HG03342 (cell line): ENCODE data around the gene KPNA6.
A peak's percentile ranks its signal among the peaks of the same experiment; 100 is the strongest.
"Not testable (repeated sequence)": the region's sequence is repeated elsewhere in the genome, so short reads cannot be mapped to it uniquely, and the experiment has no call there.

Experiments used
- ATAC-seq: cut with Tn5 transposase; IDR thresholded peaks from one replicate; pipeline ENCODE4 v1.9.1; 2021; ENCODE audit warnings: mild to moderate bottlenecking, moderate library complexity; ENCODE audit not compliant: unreplicated experiment

KPNA6 gene

DNA sequence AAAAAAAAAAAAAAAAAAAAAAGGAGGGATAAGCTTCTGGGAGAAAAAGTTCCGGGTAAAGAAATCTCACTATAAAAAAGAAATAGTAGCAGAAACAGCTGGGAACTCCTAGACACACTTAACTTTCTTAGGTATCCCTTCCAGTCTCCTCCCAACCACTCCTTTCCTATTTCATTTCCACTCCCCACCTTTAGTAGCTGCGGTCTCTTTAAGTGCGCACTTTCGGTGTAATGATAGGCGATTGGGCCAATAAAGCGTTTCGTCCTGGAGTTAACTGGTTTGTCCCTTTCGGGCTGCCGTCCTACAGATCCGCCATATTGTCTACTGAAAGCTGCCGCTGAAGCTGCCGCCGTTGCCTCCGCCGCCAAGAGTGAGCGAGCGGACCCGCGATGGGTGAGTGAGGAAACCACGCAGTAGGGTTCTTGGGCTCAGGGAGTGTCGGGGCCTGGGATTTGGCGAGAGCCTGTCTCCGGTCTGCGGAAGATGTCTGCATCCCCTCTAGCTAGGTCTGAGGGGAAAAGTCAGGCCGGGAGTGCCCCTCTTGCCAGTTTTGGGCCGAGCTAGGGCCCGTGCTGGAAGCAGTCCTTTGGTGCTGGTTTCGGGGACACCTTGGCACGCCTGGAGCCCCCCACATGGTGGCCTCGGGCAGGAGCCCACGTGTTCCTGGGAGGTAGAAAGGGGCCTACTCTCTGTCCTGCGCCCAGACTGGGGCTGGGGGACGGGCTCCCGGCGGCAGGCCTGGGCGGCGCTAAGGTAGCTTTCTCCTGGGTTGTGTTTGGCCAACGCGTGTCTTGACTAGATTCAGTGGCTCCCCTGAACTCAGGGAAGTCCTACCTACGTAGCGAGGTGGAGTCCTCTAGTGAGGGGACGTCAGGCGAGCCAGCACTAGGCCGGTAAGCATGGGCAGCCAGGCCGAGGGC, at the start of gene KPNA6:
Gene KPNA6, plus strand, starts transcription at position 315 of the 920 bp plus-strand sequence. Its CDS starts 75 bp downstream, at position 390.
- peak; percentile 59 for ATAC-seq

DNA sequence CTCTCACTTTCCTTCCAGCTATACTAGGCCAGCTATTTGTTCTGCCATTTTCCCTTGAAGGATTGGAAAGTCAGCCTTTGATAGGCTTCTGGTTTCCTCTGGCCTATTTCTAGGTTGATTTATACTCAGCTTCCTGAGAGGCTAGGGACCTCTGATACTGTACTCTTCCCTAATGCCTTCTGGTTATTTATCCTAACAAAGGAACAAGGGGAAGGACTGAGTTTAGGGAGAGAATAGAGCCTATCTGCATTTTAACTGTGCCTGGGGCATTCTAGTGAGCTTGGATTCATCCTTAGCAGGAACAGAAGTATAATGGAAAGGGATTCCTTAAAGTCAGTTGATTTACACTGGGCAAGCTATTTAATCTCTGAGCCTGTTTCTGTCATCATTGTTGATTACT, 46.9 kb upstream of the KPNA6 start:
- no peak for ATAC-seq

DNA sequence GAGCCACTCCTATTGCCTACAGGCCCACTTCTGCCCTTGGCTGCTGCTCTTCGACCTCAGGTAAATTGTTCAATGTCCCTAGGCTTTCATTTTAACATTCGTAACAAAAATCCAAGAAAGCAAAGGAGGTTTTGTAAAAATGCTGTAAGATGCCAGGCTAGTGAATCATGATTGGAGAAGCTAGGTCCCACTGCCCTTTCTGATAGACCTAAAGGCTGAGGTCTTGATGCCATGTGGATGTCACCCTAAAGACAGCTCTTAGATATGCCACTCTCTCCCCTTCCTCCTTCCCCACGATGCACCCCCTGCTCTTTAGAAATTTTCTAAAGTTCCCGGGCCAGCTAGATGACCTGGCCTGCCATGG, 45.0 kb upstream of the KPNA6 start:
- no peak for ATAC-seq

DNA sequence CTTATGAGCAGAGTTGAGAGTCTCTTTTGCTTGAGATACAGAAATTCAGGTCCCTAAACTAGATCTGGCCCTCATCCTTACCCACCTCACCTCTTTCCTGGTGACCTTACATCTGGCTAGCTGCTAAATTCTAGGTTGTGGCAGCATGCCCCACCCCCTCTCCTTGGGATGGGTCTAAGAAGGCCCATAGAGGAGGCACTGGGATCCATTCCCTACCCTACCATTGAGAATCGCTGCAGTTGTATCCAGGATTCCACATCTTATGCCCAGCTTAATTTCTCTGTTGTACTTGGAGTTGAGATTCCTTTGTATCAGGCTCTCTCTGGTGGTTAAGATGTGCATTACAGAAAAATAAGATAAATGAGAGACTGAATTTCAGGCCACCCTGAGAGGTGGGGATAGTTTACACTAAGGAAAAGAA, 44.6 kb upstream of the KPNA6 start:
- no peak for ATAC-seq

DNA sequence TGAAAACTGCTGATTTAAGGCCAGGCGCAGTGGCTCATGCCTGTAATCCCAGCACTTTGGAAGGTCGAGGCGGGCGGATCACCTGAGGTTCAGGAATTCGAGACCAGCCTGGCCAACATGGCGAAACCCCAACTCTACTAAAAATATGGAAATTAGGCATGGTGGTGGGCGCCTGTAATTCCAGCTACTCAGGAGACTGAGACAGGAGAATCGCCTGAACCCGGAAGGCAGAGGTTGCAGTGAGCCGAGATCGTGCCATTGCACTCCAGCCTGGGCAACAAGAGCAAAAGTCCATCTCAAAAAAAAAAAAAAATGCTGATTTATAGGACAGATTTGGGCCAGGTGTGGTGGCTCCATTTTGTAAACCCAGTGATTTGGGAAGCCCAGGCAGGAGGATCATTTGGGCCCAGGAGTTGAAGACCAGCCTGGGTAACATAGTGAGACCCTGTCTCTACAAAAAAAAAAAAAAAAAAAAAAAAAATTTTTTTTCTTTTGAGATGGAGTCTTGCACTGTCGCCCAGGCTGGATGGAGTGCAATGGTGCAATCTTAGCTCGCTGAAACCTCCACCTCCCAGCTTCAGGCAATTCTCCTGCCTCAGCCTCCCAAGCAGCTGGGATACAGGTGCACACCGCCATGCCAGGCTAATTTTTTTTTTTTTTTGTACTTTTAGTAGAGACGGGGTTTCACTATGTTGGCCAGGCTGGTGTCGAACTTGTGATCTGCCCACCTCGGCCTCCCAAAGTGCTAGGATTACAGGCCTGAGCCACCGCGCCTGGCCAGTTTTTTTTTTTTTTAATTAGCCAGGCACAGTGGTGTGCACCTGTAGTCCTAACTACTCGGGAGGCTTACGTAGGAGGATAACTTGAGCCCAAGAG, 42.0 kb upstream of the KPNA6 start:
- not testable (repeated sequence) for ATAC-seq

DNA sequence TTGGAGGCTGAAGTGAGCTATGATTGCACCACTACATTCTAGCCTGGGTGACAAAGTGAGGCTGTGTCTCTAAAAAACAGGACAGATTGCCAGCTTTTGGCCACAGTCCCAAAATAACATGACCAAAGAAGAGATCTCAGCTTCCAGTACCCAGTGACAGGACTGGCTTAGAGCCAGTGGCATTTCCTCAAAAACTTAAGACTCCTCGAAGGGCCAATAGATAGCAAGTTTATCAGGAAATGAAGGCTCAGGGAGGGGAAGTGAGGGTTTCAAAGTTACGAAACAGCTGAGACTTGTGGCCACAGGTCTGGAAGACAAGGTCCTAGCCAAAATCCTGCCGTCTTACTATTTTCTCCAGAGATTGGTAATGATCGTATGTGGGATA, 41.4 kb upstream of the KPNA6 start:
- no peak for ATAC-seq

DNA sequence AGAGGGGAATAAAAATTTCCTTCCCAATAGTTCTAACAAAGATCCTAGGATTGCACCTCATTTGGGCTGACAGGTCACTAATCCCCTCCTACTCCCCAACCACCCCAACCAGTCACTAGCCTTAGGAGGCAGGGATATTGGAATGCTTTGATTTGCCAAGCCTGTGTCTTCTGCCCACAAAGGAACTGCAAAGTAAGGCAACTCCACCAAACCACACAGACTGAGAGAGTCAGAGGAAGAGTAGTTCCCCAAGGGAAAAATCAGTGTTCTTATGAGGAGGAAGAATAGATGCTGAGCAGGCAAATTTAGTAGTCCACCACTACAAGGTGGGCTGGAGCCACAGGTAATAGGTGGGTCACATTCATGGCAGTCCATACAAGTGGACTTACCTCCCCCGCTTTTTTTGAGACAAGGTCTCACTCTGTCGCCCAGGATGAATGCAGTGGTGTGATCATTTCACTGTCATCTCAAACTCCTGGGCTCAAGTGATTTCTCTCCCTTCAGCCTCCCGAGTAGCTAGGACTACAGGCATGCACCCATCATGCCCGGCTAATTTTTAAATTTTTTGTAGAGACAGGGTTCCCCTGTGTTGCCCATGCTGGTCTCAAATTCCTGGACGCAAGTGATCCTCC, 38.8 kb upstream of the KPNA6 start:
- no peak for ATAC-seq

DNA sequence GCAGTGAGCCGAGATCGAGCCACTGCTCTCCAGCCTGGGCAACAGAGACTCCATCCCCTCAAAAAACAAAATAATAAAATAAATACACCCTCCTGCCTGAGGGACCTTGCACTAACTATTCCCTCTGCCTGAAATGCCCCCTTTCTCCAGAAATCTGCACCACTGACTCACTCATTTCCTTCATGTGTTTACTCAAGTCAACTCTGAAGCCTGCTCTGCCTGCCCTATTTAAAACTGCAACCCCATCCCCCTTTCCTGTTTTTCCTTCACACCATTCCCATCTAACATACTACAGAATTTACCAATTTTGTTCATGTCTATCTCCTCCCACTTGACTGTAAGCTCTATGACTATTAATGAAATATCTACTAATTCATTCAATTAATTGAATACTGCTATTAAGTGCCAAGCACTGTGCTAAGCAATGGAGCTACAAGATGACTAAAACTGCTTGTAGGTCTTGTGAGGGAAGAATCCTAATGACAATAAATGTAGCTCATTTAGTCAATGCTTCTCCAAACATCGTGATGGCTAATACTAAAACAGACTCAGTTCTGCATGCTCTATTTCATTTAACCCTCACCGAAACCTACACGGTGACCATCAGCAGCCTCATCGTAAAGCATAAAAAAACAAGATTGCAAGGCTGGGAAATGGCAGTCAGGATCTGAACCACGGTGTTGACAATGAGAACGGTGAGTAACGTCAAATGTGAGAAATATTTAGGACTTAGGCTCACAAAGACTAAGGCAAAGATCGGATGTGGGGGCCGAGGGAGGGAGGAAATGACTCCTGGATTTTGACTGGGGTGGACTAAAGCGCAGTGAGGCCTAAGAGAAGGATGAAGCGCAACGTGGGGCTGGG, 35.9 kb upstream of the KPNA6 start:
- no peak for ATAC-seq

DNA sequence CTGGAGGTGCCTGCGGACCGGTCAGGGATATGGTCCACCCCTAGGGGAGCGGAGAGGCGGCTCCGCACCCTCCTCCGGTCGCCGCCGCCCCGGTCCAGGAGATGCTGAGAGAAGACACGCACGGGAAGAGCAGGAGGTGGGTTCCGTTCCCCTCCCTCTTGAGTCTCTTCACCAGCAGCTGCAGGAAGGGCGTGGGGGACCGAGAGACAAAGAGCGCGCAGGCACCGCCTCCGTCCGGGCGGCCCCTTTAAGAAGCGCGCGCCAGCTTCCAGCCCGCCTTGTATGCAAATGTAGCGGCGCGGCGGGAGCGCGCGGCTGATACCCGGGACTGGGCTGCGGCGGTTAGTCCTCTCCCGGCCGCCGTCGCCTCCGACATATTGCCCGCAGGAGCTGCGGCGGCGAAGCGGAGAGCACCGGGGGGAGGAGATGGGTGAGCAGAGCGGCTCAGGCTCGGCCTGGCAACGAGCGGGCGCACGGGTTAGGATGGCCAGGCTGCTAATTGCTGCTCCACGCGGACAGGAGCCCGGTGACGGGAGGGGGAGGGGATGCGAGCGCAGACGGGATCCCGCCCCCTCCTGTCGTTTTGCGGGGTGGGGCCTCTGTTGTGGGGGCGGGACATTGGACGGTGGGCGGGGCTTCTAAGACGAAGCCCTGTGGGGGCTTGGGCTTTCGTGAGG, 35.1 kb upstream of the KPNA6 start, which contains the start of gene TMEM39B:
Gene TMEM39B, plus strand, starts transcription at position 318 of the 677 bp plus-strand sequence. Its CDS starts 109 bp downstream, at position 427.
- ATAC-seq: peak; percentile 76

DNA sequence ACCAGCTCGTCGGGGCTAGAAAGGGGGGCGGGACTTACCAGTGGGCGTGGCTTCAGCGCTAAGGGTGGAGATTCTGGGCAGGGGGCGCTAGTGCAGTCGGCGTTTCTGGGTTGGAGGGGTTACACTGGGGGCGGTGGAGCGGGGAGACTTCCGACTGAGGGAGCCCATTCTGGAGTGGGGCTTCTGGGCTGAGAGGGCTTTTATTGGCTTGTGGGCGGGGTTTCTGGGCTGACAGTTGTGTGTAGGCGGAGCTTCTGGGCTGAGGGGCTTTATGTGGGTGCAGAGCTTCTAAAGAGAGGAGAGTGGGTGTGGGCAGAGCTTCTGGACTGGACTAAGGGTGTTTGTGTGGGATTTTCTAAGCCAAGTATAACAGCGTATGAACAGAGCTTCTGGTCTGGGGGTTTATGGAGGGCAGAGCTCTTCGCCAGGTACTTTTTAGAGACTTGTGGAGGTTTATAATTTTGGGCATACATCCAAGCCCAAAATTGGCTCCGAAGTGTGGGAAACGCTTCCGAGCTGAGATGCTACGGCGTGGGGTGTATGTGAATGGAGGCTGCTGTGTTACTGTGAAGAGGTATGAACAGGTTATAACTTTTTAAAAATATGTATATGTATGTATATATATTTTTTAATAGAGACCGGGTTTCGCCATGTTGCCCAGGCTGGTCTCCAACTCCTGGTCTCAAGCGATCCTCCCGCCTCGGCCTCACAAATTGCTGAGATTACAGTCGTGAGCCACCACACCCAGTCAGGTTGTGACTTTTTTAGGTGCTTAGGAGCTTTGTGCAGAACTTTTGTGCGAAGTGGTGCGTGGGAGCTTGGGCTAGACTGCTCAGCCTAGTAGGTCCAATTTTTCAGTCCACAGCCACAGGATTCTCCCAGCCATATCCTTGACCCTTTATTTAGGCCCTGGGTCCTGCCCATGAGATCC, 34.3 kb upstream of the KPNA6 start:
- ATAC-seq: no peak

DNA sequence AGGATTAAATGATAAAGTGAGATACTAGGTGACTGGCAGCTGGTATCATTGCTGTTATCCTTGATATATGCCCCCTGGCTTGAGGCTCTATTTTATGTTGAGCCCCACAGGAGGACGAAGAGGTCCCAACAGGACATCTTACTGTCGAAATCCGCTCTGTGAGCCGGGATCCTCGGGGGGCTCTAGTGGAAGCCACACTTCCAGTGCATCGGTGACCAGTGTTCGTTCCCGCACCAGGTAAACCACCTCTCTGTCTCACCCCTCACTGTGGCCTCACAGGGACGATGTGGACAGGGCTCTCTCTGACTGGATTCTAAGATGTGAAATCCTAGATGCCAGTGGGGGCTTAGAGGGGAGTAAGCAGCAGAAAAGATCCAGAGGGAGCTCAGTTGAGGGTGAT, 33.0 kb upstream of the KPNA6 start:
- no peak for ATAC-seq

DNA sequence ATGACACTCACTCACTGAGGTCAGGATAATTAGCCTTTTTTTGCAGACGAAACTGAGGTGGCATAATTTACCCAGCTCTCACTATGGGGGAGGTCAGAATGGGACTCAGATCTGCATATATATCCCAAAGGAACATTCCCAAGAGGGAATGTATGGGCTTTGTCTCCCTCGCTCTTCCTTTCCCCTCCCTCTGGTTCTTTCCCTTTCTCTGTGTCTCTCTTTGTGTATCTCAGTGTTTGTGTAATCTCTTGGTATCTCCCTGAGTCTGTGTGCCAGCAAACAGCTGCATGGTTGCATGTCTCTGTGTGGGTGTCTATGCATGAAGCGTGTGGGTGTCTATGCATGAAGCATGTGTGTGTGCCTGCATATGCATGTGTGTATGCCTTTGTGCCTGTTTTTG, 30.4 kb upstream of the KPNA6 start:
- no peak for ATAC-seq

DNA sequence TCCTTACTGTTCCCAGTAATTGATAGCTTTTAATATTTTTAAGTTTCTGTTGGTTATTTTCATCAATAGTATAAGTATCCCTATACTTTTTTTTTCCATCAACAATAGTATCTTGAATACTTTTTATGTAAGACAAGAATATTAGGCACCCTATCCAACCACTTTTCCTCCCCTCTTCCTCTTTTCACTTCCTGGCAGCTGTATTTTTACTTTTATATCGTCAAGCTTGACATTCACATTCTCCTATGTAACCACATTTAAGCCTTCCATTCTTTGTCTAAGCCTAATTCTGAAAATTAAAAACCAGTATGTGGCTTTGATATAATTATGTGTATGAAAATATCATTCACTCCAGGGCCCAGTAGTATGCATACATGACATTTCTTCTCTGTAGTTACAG, 25.8 kb upstream of the KPNA6 start:
- no peak for ATAC-seq

DNA sequence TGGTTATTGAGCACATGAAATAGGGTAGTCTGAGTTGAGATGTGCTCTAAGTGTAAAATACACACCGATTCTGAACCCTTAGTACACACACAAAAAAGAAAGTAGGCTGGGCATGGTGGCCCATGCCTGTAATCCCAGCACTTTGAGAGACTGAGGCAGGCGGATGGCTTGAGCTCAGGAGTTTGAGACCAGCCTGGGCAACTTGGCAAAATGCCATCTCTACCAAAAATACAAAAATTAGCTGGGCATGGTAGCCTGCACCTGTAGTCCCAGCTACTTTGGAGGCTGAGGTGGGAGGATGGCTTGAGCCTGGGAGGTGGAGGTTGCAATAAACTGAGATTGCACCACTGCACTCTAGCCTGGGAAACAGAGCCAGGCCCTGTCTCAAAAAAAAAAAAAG, 21.5 kb upstream of the KPNA6 start:
- not testable (repeated sequence) for ATAC-seq

DNA sequence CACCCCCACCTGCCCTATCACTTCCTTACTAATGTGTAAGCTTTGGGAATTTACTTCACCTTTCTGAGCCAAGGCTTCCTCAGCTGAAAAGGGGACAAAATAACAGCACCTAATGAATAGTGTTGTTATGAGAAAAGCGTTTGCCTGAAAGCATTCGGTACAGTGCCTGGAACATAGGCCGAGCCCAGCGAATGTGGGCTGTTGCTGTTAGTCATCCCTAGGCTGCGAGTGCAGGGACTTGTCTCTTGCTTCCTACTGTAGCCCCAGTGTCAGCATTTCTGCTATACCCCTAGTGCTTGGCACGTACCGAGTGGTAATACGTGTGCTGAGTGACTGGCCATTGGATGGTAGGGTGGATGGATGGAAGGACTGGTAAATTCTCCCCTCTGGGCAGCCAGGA, 16.7 kb upstream of the KPNA6 start:
- no peak for ATAC-seq

DNA sequence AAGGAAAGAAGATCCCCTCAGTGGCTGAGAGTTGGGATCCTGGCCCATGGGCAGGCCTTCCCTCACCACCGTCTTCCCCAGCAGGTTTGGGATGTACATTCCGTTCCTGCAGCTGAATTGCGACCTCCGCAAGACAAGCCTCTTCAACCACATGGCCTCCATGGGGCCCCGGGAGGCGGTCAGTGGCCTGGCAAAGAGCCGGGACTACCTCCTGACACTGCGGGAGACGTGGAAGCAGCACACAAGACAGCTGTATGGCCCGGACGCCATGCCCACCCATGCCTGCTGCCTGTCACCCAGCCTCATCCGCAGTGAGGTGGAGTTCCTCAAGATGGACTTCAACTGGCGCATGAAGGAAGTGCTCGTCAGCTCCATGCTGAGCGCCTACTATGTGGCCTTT, 16.3 kb upstream of the KPNA6 start:
- no peak for ATAC-seq

DNA sequence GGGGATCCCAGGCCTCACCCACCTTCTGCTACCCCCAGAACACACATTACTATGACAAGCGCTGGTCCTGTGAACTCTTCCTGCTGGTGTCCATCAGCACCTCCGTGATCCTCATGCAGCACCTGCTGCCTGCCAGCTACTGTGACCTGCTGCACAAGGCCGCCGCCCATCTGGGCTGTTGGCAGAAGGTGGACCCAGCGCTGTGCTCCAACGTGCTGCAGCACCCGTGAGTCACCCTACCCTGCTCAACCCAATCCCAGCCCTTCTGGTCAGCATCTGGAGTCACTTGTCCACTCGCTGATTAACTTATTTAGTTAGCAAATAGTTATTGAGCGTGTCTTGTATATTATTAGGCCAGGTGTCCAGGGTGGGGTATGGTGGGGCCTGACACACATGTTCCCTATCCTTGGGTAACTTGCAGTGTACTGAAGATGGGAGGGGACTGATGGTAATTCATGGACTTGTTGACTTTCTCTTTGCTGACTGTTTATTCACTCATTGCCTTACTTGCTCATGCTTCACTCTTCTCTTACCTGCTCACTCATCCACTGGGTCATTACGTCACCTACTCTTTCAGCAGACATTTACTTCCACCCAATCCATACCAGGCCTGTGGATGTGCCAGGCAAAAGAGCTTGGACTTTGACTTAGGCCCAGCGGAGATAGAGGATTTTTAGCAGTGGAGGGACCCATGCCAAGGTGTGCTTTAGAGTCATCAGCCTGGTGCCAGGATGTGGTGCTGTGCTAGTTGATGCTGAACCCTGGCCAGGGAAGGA, 12.9 kb upstream of the KPNA6 start:
- ATAC-seq: no peak

DNA sequence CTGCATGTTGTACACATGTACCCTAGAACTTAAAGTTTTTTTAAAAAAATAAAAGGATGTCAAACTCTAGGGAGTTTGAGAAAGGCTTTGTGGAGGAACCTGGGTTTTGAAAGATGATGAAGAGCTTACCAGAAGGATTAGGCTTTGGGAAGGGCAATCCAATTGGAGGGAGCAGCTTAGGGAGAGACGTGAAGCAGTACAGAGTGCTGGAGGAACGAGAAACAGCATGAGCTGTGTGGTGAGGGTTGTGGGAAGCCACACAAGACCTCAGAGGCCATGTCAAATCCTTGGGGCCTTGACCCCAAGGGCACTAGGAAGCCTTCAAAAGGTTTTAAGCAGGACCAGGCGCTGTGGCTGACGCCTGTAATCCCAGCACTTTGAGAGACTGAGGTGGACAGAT, 8.4 kb upstream of the KPNA6 start:
- ATAC-seq: no peak
